Gastroesophageal sphincter (tissue), 4 donors: ENCODE measurements around the gene SCRN1. TPM values are rescaled to one million over a fixed set of nuclear protein-coding genes. Genes with fewer than 3 reads are reported as not detected.
A peak's percentile ranks its signal among the peaks of the same experiment; 100 is the strongest.

Experiments used
- ATAC-seq: fragments of 150-250 bp; one replicate; pipeline ENCODE4 v1.9.1; 2016; ENCODE audit warnings: mild to moderate bottlenecking, moderate library complexity
- H3K27ac ChIP-seq, 4 donors: fragments of 200-600 bp; sonication (generic) in 3 of 4; 1 replicate in 3 of 4; 2 replicates in 1 of 4; pipeline ENCODE4 v1.5.1; 2016 to 2019
- H3K27me3 ChIP-seq: fragments of 200-600 bp; sonication (generic); one replicate; pipeline ENCODE4 v1.5.1; 2019
- H3K36me3 ChIP-seq, 2 donors: fragments of 200-600 bp; sonication (generic); one replicate each; pipeline ENCODE4 v1.5.1; 2019; ENCODE audit warnings: control low read depth in 1 of 2
- H3K4me1 ChIP-seq, 3 donors: fragments of 200-600 bp; sonication (generic); 1 replicate in 2 of 3; 2 replicates in 1 of 3; pipeline ENCODE4 v1.5.1; 2016 to 2019; ENCODE audit warnings: control low read depth in 2 of 3
- H3K4me3 ChIP-seq, 2 donors: fragments of 200-600 bp; sonication (generic); one replicate each; pipeline ENCODE4 v1.5.1; 2019; ENCODE audit warnings: mild to moderate bottlenecking in 1 of 2, moderate library complexity in 1 of 2
- H3K9me3 ChIP-seq, 3 donors: fragments of 200-600 bp; sonication (generic); one replicate each; pipeline ENCODE4 v1.5.1; 2017 to 2019; ENCODE audit warnings: control low read depth in 2 of 3
- CTCF ChIP-seq, 4 experiments: fragments of 200-600 bp in 2 of 4; fragments of 450-650 bp in 2 of 4; sonication (generic) in 1 of 4; IDR thresholded peaks; one replicate each; pipeline ENCODE4 v1.5.1; 2017 to 2019; ENCODE audit warnings: antibody characterized with exemption in 4 of 4, mild to moderate bottlenecking in 2 of 4, moderate library complexity in 2 of 4
- EP300 ChIP-seq: sonication (generic); formaldehyde crosslinking; IDR thresholded peaks from one replicate; pipeline ENCODE4 v1.6.1; 2017; ENCODE audit warnings: antibody characterized with exemption, mild to moderate bottlenecking
- POLR2A ChIP-seq, 2 donors: fragments of 450-650 bp; IDR thresholded peaks; one replicate each; pipeline ENCODE4 v1.6.1; 2017; ENCODE audit warnings: antibody characterized with exemption in 2 of 2, mild to moderate bottlenecking in 2 of 2, moderate library complexity in 1 of 2
- POLR2AphosphoS5 ChIP-seq: sonication (generic); formaldehyde crosslinking; IDR thresholded peaks from one replicate; pipeline ENCODE4 v1.6.1; 2017; ENCODE audit warnings: antibody characterized with exemption
- whole genome bisulfite sequencing, 2 donors: methylation state at CpG; one replicate each; pipeline ENCODE4 v1.1.5; 2018; ENCODE audit warnings: low coverage in 1 of 2; 5-methylcytosine and 5-hydroxymethylcytosine counted together
- total RNA-seq, 4 donors: library from RNA; depleted of rRNA; stranded (reverse); fragments of >200 nt; gene quantifications; one replicate each; pipeline ENCODE4 v1.1.0, GENCODE V29; 2016

Gene SCRN1
- total RNA-seq, 4 donors from 2014 or later = 103 to 121 (median 112) TPM

GRCh38 chr7:29921404-29922010, 68.1 kb downstream of the SCRN1 start:
- 40 to 47% methylated on average over 3 to 4 of the region's 4 CpGs for WGBS, 2 donors
- H3K36me3 ChIP-seq = peaks cover 0 to 71% of the 10 kb centered on the region in 2 donors
- ATAC-seq = peak; percentile 58

GRCh38 chr7:29920491-29920890, 69.1 kb downstream of the SCRN1 start:
- ATAC-seq = no peak
- H3K4me3 ChIP-seq = no peak overlapping the region
- H3K9me3 ChIP-seq = no peaks in the 10 kb centered on the region
- no peaks in the 10 kb centered on the region for H3K27me3 ChIP-seq
- H3K4me1 ChIP-seq = peaks cover 0 to 11% (median 4%) of the 10 kb centered on the region in 3 donors
- peaks cover 0 to 61% of the 10 kb centered on the region in 2 donors for H3K36me3 ChIP-seq
- H3K27ac ChIP-seq = no peak overlapping the region
- no peak for TF ChIP-seq EP300
- TF ChIP-seq POLR2AphosphoS5 = no peak
- no peak for TF ChIP-seq CTCF (IDR thresholded peaks at IDR 0.05)
- TF ChIP-seq POLR2A (IDR thresholded peaks at IDR 0.05) = no peak
- 75 to 96% methylated on average over 3 to 5 of the region's 5 CpGs for WGBS, 2 donors

More at GRCh38 chr7:29921404-29922010, 68.1 kb downstream of the SCRN1 start:
- H3K4me1 ChIP-seq = peaks cover 0 to under 1% (median 0%) of the 10 kb centered on the region in 3 donors
- no peaks in the 10 kb centered on the region for H3K27me3 ChIP-seq
- no peaks in the 10 kb centered on the region for H3K9me3 ChIP-seq
- no peak overlapping the region for H3K4me3 ChIP-seq
- no peak overlapping the region for H3K27ac ChIP-seq
- TF ChIP-seq POLR2A (IDR thresholded peaks at IDR 0.05) (no peak), CTCF (IDR thresholded peaks at IDR 0.05) (peak; percentile 76 to 85 (median 84)), POLR2AphosphoS5 (peak; percentile 23)

GRCh38 chr7:29919790-29920189, 69.8 kb downstream of the SCRN1 start:
- Histone ChIP-seq H3K9me3 (no peaks in the 10 kb centered on the region), H3K4me1 (peaks cover 0 to 16% (median 6%) of the 10 kb centered on the region in 3 donors), H3K27me3 (no peaks in the 10 kb centered on the region), H3K27ac (no peak overlapping the region), H3K36me3 (peaks cover 0 to 54% of the 10 kb centered on the region in 2 donors), H3K4me3 (no peak overlapping the region)
- 84 to 89% methylated on average over 5 of the region's 5 CpGs for WGBS, 2 donors
- ATAC-seq = no peak
- no peak for TF ChIP-seq POLR2A (IDR thresholded peaks at IDR 0.05)

GRCh38 chr7:29918850-29919249, 70.8 kb downstream of the SCRN1 start:
- no peak overlapping the region for H3K27ac ChIP-seq
- peaks cover 0 to 16% (median 6%) of the 10 kb centered on the region in 3 donors for H3K4me1 ChIP-seq
- H3K36me3 ChIP-seq = peaks cover 0 to 44% of the 10 kb centered on the region in 2 donors
- no peak for ATAC-seq
- WGBS, 2 donors = 76 to 90% methylated on average over 4 of the region's 4 CpGs
- TF ChIP-seq EP300 (no peak), CTCF (IDR thresholded peaks at IDR 0.05) (no peak), POLR2A (IDR thresholded peaks at IDR 0.05) (no peak), POLR2AphosphoS5 (no peak)
- no peak overlapping the region for H3K4me3 ChIP-seq
- H3K9me3 ChIP-seq = no peaks in the 10 kb centered on the region
- no peaks in the 10 kb centered on the region for H3K27me3 ChIP-seq

- Histone ChIP-seq H3K9me3 (no peaks in the 10 kb centered on the region), H3K27ac (no peak overlapping the region), H3K27me3 (no peaks in the 10 kb centered on the region), H3K4me1 (peaks cover 0 to 16% (median 6%) of the 10 kb centered on the region in 3 donors), H3K4me3 (no peak overlapping the region), H3K36me3 (peaks cover 0 to 32% of the 10 kb centered on the region in 2 donors)
- TF ChIP-seq POLR2AphosphoS5 = no peak
- no peak for TF ChIP-seq CTCF (IDR thresholded peaks at IDR 0.05)
- no peak for TF ChIP-seq POLR2A (IDR thresholded peaks at IDR 0.05)
- TF ChIP-seq EP300 = no peak
- WGBS, 2 donors = 74 to 92% methylated on average over 2 to 3 of the region's 4 CpGs
- ATAC-seq = no peak
Observed at GRCh38 chr7:29917641-29918040, 72.0 kb downstream of the SCRN1 start.
